Heart left ventricle (tissue), 16 donors: ENCODE data around the gene NAB2. TPM values are rescaled to one million over a fixed set of nuclear protein-coding genes. Genes with fewer than 3 reads are reported as not detected.

Source experiments
- ATAC-seq, 4 donors: fragments of 200-7000 bp; cut with Tn5 transposase; one replicate each; pipeline ENCODE4 v1.9.1; 2020 to 2022; ENCODE audit warnings: moderate library complexity in 4 of 4, mild to moderate bottlenecking in 3 of 4, moderate number of reproducible peaks in 1 of 4
- DNase-seq, 5 donors: peaks; one replicate each; pipeline ENCODE4 v3.0.0-alpha.2; 2020
- H3K27ac ChIP-seq, 12 donors: fragments of 200-600 bp; sonication (generic) in 4 of 12; one replicate each; pipeline versions ENCODE4 v1.5.0 to v1.8.0; 2016 to 2022; ENCODE audit warnings: mild to moderate bottlenecking in 2 of 12
- H3K27me3 ChIP-seq, 9 donors: fragments of 200-600 bp; sonication (generic) in 2 of 9; one replicate each; pipeline versions ENCODE4 v1.5.1 to v1.8.0; 2016 to 2022; ENCODE audit warnings: mild to moderate bottlenecking in 3 of 9
- H3K36me3 ChIP-seq, 9 donors: fragments of 200-600 bp; sonication (generic) in 2 of 9; one replicate each; pipeline versions ENCODE4 v1.5.0 to v1.8.0; 2018 to 2022; ENCODE audit warnings: mild to moderate bottlenecking in 2 of 9
- H3K4me1 ChIP-seq, 12 donors: fragments of 200-600 bp; sonication (generic) in 4 of 12; one replicate each; pipeline versions ENCODE4 v1.5.0 to v1.8.0; 2016 to 2022; ENCODE audit warnings: mild to moderate bottlenecking in 3 of 12
- H3K4me3 ChIP-seq, 12 donors: fragments of 200-600 bp; sonication (generic) in 4 of 12; one replicate each; pipeline versions ENCODE4 v1.5.0 to v1.8.0; 2017 to 2022; ENCODE audit warnings: mild to moderate bottlenecking in 9 of 12, moderate library complexity in 4 of 12
- H3K9me3 ChIP-seq, 12 donors: fragments of 200-600 bp; sonication (generic) in 4 of 12; one replicate each; pipeline versions ENCODE4 v1.5.0 to v1.8.0; 2016 to 2022; ENCODE audit warnings: mild to moderate bottlenecking in 1 of 12
- CTCF ChIP-seq, 12 donors: fragments of 200-600 bp; sonication (generic) in 4 of 12; IDR thresholded peaks; one replicate each; pipeline versions ENCODE4 v1.5.0 to v1.8.0; 2018 to 2022; ENCODE audit warnings: antibody characterized with exemption in 12 of 12, mild to moderate bottlenecking in 5 of 12
- POLR2A ChIP-seq, 2 donors: fragments of 450-650 bp; IDR thresholded peaks; one replicate each; pipeline ENCODE4 v1.6.1; 2017; ENCODE audit warnings: antibody characterized with exemption in 2 of 2, mild to moderate bottlenecking in 2 of 2, moderate library complexity in 2 of 2
- WGBS, 4 donors: extraction: QIAGEN DNeasy Blood & Tissue Kit in 2 of 4; methylation state at CpG; one replicate each; pipeline versions ENCODE4 v1.1.5 to v1.1.7; 2013 to 2018; 5-methylcytosine and 5-hydroxymethylcytosine counted together
- intact Hi-C, 10 donors: fragments of 100-400 bp; cut with DNase I; formaldehyde crosslinking; loops; one replicate each; pipeline versions ENCODE4 v1.11.1 to v1.14.2; 2022
- polyA plus RNA-seq, 2 donors: library from polyadenylated mRNA; stranded (reverse); fragments of 200-250 nt; gene quantifications; one replicate each; pipeline ENCODE4 v1.2.3, GENCODE V29; 2013
- total RNA-seq, 9 donors: library from RNA; depleted of rRNA in 2 of 9; stranded (reverse); fragments of >200 nt in 2 of 9; fragmentation: NEBNext Ultra II Directional in 3 of 9; extraction: Animal tissue kit (Norgen Biotek cat#: 25700) in 3 of 9; gene quantifications; one replicate each; pipeline versions ENCODE4 v1.1.0 to v1.2.4, GENCODE V29; 2016 to 2023
- donor health status: ischemic (EF 13 %, LVEDD 7.1; RV severe dilation, severe dysfunction).
- donor health status: healthy with polysubstance abuse.
- donor health status: DM: no; HTN: yes; CAD: no.
- donor health status: DM: no; HTN: no; CAD: no.
- donor health status: ischemic (EF 25% LVEDD 6.9; RV normal size, moderate dysfunction).
- donor health status: ischemic (EF 25% LVEDD 5.7; RV mildly dilated, moderate dysfunction).
- donor health status: healthy.
- donor health status: DM: yes; HTN: yes; CAD: no.
- donor health status: ischemic (EF 35%, LVEDD 5.7; RV mildly dilated, moderate dysfunction).
- donor health status: nonischemic (EF 11% LVEDD 7.7; RV severe dilation, severe dysfunction).
- donor health status: DM: yes; HTN: yes; CAD: no.
- donor health status: PGD.
- donor health status: ischemic (EF 29% LVEDD 5.4; RV normal size, mild dysfunction).
- donor health status: nonischemic (EF 23%, LVEDD 6.1; RV moderate dilation, normal function).

NAB2 gene
- total and polyA plus RNA-seq, 11 donors: 8.7 to 30.1 (median 11.8) TPM

DNA sequence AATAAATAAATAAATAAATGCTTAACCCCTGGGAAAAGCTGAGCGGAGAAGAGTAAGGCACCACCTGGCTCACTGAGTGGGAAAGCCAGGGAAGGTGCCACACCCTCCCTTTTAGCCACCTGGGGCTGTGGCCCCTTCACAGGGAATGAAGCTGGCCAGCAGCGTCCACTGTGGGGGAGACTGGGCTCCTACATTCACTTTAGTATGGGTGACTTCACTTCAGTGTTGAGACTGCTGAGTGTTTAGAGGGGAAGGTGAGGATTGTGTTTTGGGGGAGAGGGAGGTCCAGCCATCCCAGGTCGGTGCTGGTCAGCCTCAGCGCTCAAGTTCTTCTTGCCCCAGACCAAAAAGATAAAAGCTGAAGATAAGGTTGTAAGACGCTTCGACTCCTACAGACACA, 1.6 kb downstream of the NAB2 start:
- peak overlapping the region in 11 of 12 donors; percentile 93 to 100 (median 99) for H3K27ac ChIP-seq
- DNase-seq (peak in 1 of 5 donors; percentile 23), ATAC-seq (no peak)
- intact Hi-C loops: no loop called here
- TF ChIP-seq CTCF (IDR thresholded peaks at IDR 0.05) (no peak), POLR2A (IDR thresholded peaks at IDR 0.05) (no peak)
- WGBS, 4 donors: 50 to 63% (median 59%) methylated on average over 6 of the region's 6 CpGs
- H3K9me3 ChIP-seq: no peaks in the 10 kb centered on the region
- peak overlapping the region; percentile 52 to 97 (median 81) for H3K4me3 ChIP-seq
- peaks cover 0 to 44% (median 39%) of the 10 kb centered on the region in 9 donors for H3K36me3 ChIP-seq
- peaks cover 0 to 76% (median 50%) of the 10 kb centered on the region in 12 donors for H3K4me1 ChIP-seq
- no peaks in the 10 kb centered on the region for H3K27me3 ChIP-seq

GRCh38 chr12:57090924-57091637, 2.2 kb downstream of the NAB2 start:
- peak overlapping the region in 9 of 12 donors; percentile 93 to 100 (median 99) for H3K27ac ChIP-seq
- H3K9me3 ChIP-seq: no peaks in the 10 kb centered on the region
- H3K4me1 ChIP-seq: peaks cover 0 to 70% (median 47%) of the 10 kb centered on the region in 12 donors
- intact Hi-C loops: no loop called here
- peaks cover 0 to 49% (median 44%) of the 10 kb centered on the region in 9 donors for H3K36me3 ChIP-seq
- H3K4me3 ChIP-seq: peak overlapping the region in 9 of 12 donors; percentile 73 to 97 (median 81)
- DNase-seq: peak in 1 of 5 donors; percentile 35
- ATAC-seq: no peak
- TF ChIP-seq CTCF (IDR thresholded peaks at IDR 0.05) (peak in 1 of 12 donors; percentile 5), POLR2A (IDR thresholded peaks at IDR 0.05) (no peak)
- 69 to 76% (median 73%) methylated on average over 15 to 22 of the region's 22 CpGs for WGBS, 4 donors
- H3K27me3 ChIP-seq: no peaks in the 10 kb centered on the region

GRCh38 chr12:57091638-57092528, 3.0 kb downstream of the NAB2 start:
- whole genome bisulfite sequencing, 4 donors: 81 to 84% (median 81%) methylated on average over 24 to 25 of the region's 25 CpGs
- TF ChIP-seq POLR2A (IDR thresholded peaks at IDR 0.05): no peak
- TF ChIP-seq CTCF (IDR thresholded peaks at IDR 0.05): no peak
- no peaks in the 10 kb centered on the region for H3K27me3 ChIP-seq
- H3K4me3 ChIP-seq: peak overlapping the region in 5 of 12 donors; percentile 73 to 97 (median 89)
- intact Hi-C loops: loop anchor here in 1 of 10 donors (2.0 kb wide), 1 partner anchor 15 kb away; no protein-coding TSS in a partner anchor
- DNase-seq (peak in 1 of 5 donors; percentile 24), ATAC-seq (no peak)
- H3K9me3 ChIP-seq: no peaks in the 10 kb centered on the region
- H3K4me1 ChIP-seq: peaks cover 0 to 66% (median 46%) of the 10 kb centered on the region in 12 donors
- peak overlapping the region in 2 of 12 donors; percentile 19 to 99 for H3K27ac ChIP-seq
- H3K36me3 ChIP-seq: peaks cover 0 to 58% (median 52%) of the 10 kb centered on the region in 9 donors
